Activated CD4-positive, alpha-beta memory T cell treated with anti-CD3 and anti-CD28 coated beads, Interleukin-2, amount 10 ng/mL, durations not matched to agents 7 days and 5 days (primary cell): Measurements from ENCODE around the gene FCHO1. TPM values are rescaled to one million over a fixed set of nuclear protein-coding genes. Genes with fewer than 3 reads are reported as not detected.
A peak's percentile ranks its signal among the peaks of the same experiment; 100 is the strongest.

ENCODE experiments used
- CTCF ChIA-PET: fragments of 350-600 bp; sonication (Branson Sonifier 250); formaldehyde crosslinking; loops from one replicate; lab custom pipeline; 2021; ENCODE audit warnings: antibody characterized with exemption, inconsistent platforms; lab: Charles Lee
- POLR2A ChIA-PET: fragments of 350-600 bp; sonication (Branson Sonifier 250); formaldehyde crosslinking; loops from one replicate; lab custom pipeline; 2021; ENCODE audit warnings: antibody characterized with exemption; lab: Charles Lee
- DNase-seq: peaks from one replicate; pipeline ENCODE4 v3.0.0-alpha.2; 2020
- H3K27ac Mint-ChIP-seq: one replicate; pipeline ENCODE4 v1.8.0; 2021; ENCODE audit warnings: mild to moderate bottlenecking, mixed read lengths
- H3K27me3 Mint-ChIP-seq: one replicate; pipeline ENCODE4 v1.8.0; 2021; ENCODE audit warnings: mixed read lengths
- H3K36me3 Mint-ChIP-seq: one replicate; pipeline ENCODE4 v1.8.0; 2021; ENCODE audit warnings: low read depth, mixed read lengths
- H3K4me1 Mint-ChIP-seq: one replicate; pipeline ENCODE4 v1.8.0; 2021; ENCODE audit warnings: mixed read lengths
- H3K4me3 Mint-ChIP-seq: one replicate; pipeline ENCODE4 v1.8.0; 2021; ENCODE audit warnings: mild to moderate bottlenecking, mixed read lengths
- H3K9me3 Mint-ChIP-seq: one replicate; pipeline ENCODE4 v1.8.0; 2021; ENCODE audit warnings: mixed read lengths
- total RNA-seq, 2 experiments: library from RNA; stranded (reverse); gene quantifications; one replicate each; pipeline ENCODE4 v1.2.3, GENCODE V29; 2021

The FCHO1 gene
- total RNA-seq, 2 experiments from 2014 or later: 64.8 to 76.7 TPM

GRCh38 chr19:17721821-17722220, 29.5 kb upstream of the FCHO1 start:
- Mint-ChIP-seq H3K36me3 (peaks cover 24% of the 10 kb centered on the region), H3K4me3 (peak overlapping the region; percentile 84), H3K27me3 (no peaks in the 10 kb centered on the region), H3K9me3 (no peaks in the 10 kb centered on the region), H3K27ac (peak overlapping the region; percentile 57), H3K4me1 (peaks cover 41% of the 10 kb centered on the region)
- CTCF ChIA-PET: interaction anchor here (0.6 kb wide), 1 partner anchor 31 kb away, joined by 3 read pairs; no protein-coding TSS in a partner anchor
- POLR2A ChIA-PET: no interaction called here
- no peak for DNase-seq

DNA sequence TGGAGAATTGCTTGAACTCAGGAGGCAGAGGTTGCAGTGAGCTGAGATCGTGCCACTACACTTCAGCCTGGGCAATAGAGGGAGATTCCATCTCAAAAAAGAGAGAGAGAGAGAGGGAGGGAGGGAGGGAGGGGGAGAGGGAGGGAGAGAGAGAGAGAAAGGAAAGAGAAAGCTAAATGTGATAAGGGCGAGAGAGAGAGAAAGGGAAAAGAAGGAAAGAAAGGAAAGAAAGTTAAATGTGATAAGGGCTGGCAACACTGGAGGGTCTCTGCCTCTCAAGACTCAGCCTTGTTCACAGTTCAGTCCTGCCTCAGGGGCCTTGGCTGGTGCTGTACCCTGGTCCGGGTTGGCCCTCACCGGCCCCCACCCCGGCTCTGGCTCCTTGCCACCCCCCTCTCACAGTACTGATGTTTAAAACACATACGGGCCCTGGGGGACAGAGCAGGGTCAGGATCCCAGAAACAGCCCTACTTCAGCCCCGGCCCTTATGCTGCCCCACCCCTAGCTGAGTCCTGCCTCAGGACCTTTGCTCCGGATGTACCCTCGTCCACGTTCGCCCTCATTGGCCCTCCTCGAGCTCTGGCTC, 28.5 kb upstream of the FCHO1 start:
- DNase-seq: no peak
- peaks cover 24% of the 10 kb centered on the region for H3K36me3 Mint-ChIP-seq
- CTCF ChIA-PET: interaction anchor here (0.6 kb wide), 1 partner anchor 32 kb away, joined by 3 read pairs; no protein-coding TSS in a partner anchor
- H3K4me3 Mint-ChIP-seq: no peak overlapping the region
- H3K9me3 Mint-ChIP-seq: no peaks in the 10 kb centered on the region
- POLR2A ChIA-PET: no interaction called here
- no peak overlapping the region for H3K27ac Mint-ChIP-seq
- no peaks in the 10 kb centered on the region for H3K27me3 Mint-ChIP-seq
- H3K4me1 Mint-ChIP-seq: peaks cover 34% of the 10 kb centered on the region

DNA sequence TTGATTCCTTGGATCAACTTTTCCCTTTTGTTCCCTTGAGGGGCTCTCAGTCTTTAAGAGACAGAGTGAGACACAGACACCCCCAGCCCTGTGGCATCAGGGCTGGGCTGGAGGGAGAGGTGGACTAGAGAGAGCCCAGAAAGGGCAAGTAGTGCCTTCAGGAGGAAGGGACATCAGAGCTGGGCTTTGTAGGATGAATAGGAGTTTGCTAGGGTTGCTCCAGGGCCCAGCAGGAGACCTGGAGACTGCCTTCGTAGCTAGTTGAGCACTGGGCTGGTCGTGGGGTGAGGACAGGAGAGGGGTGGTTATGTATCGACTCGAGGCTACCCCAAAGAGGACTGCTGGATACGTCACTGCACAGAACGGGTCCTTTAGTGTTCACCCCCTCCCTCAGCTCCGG, 26.6 kb upstream of the FCHO1 start:
- H3K4me1 Mint-ChIP-seq: peaks cover 27% of the 10 kb centered on the region
- no peaks in the 10 kb centered on the region for H3K27me3 Mint-ChIP-seq
- no peak overlapping the region for H3K27ac Mint-ChIP-seq
- peaks cover 31% of the 10 kb centered on the region for H3K36me3 Mint-ChIP-seq
- no peak overlapping the region for H3K4me3 Mint-ChIP-seq
- CTCF ChIA-PET: interaction anchor here (0.5 to 1.0 kb wide), 2 partner anchors 11 to 95 kb away, joined by 4 read pairs; no protein-coding TSS in a partner anchor
- POLR2A ChIA-PET: interaction anchor here (0.6 to 1.5 kb wide), 3 partner anchors 10 to 252 kb away, joined by 3 to 4 read pairs (median 3); partner anchors contain the start of gene JAK3
- no peak for DNase-seq
- no peaks in the 10 kb centered on the region for H3K9me3 Mint-ChIP-seq

DNA sequence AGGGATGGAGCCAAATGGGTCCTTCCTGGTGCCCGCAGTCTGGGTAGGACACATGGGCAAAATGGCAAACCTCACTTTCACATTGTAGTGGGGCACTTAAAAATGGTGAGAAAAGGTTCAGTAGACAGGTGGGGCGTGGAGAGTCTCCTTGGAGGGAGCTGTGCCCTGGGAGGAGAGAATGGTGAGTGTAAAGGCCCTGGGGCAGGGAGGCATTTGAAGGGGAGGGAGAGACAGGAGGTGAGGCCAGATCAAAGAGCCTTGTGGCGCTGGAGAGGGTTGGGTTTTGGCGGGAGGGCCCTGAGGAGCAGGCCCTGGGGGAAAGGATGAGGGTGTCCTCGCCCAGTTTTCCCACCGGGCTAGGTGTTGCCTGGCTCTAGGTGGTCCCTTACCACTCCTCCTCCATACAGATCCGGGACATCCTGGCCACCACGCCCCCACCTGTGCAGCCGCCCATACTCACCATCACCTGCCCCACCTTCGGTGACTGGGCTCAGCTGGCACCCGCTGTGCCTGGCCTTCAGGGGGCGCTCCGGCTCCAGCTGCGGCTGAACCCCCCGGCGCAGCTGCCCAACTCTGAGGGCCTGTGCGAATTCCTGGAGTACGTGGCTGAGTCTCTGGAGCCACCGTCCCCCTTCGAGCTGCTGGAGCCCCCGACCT, 25.7 kb upstream of the FCHO1 start:
- no peak for DNase-seq
- ChIA-PET POLR2A (interaction anchor here (0.9 to 1.5 kb wide), 3 partner anchors 9 to 122 kb away, joined by 3 read pairs; partner anchors contain the start of gene JAK3), CTCF (interaction anchor here (0.5 to 1.0 kb wide), 3 partner anchors 22 to 214 kb away, joined by 3 to 4 read pairs (median 4); no protein-coding TSS in a partner anchor)
- Mint-ChIP-seq H3K4me1 (peaks cover 25% of the 10 kb centered on the region), H3K27ac (no peak overlapping the region), H3K9me3 (no peaks in the 10 kb centered on the region), H3K4me3 (no peak overlapping the region), H3K27me3 (no peaks in the 10 kb centered on the region), H3K36me3 (peaks cover 39% of the 10 kb centered on the region)

DNA sequence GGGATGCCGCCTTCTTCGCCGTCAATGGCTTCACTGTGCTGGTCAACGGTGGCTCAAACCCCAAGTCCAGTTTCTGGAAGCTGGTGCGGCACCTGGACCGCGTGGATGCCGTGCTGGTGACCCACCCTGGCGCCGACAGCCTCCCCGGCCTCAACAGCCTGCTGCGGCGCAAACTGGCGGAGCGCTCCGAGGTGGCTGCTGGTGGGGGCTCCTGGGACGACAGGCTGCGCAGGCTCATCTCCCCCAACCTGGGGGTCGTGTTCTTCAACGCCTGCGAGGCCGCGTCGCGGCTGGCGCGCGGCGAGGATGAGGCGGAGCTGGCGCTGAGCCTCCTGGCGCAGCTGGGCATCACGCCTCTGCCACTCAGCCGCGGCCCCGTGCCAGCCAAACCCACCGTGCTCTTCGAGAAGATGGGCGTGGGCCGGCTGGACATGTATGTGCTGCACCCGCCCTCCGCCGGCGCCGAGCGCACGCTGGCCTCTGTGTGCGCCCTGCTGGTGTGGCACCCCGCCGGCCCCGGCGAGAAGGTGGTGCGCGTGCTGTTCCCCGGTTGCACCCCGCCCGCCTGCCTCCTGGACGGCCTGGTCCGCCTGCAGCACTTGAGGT, 25.0 kb upstream of the FCHO1 start:
- Mint-ChIP-seq H3K4me1 (peaks cover 23% of the 10 kb centered on the region), H3K9me3 (no peaks in the 10 kb centered on the region), H3K27ac (no peak overlapping the region), H3K4me3 (no peak overlapping the region), H3K36me3 (peaks cover 46% of the 10 kb centered on the region), H3K27me3 (no peaks in the 10 kb centered on the region)
- CTCF ChIA-PET: interaction anchor here (1.0 kb wide), 1 partner anchor 21 kb away, joined by 3 read pairs; no protein-coding TSS in a partner anchor
- POLR2A ChIA-PET: interaction anchor here (1.1 kb wide), 1 partner anchor 57 kb away, joined by 3 read pairs; no protein-coding TSS in a partner anchor
- DNase-seq: no peak

GRCh38 chr19:17726964-17727773, 24.1 kb upstream of the FCHO1 start:
- no peak for DNase-seq
- H3K27ac Mint-ChIP-seq: no peak overlapping the region
- H3K4me3 Mint-ChIP-seq: no peak overlapping the region
- CTCF ChIA-PET: no interaction called here
- POLR2A ChIA-PET: no interaction called here
- no peaks in the 10 kb centered on the region for H3K9me3 Mint-ChIP-seq
- peaks cover 48% of the 10 kb centered on the region for H3K36me3 Mint-ChIP-seq
- H3K27me3 Mint-ChIP-seq: no peaks in the 10 kb centered on the region
- H3K4me1 Mint-ChIP-seq: peaks cover 19% of the 10 kb centered on the region

GRCh38 chr19:17727843-17728242, 23.4 kb upstream of the FCHO1 start:
- no peak overlapping the region for H3K27ac Mint-ChIP-seq
- no peaks in the 10 kb centered on the region for H3K9me3 Mint-ChIP-seq
- POLR2A ChIA-PET: no interaction called here
- no peak overlapping the region for H3K4me3 Mint-ChIP-seq
- H3K36me3 Mint-ChIP-seq: peaks cover 54% of the 10 kb centered on the region
- no peaks in the 10 kb centered on the region for H3K27me3 Mint-ChIP-seq
- no peak for DNase-seq
- peaks cover 18% of the 10 kb centered on the region for H3K4me1 Mint-ChIP-seq
- CTCF ChIA-PET: interaction anchor here (1.1 kb wide), 1 partner anchor 8 kb away, joined by 3 read pairs; the partner anchor contains the start of gene MAP1S

GRCh38 chr19:17733127-17733526, 18.1 kb upstream of the FCHO1 start:
- no peak overlapping the region for H3K27ac Mint-ChIP-seq
- H3K4me3 Mint-ChIP-seq: no peak overlapping the region
- peaks cover 15% of the 10 kb centered on the region for H3K4me1 Mint-ChIP-seq
- POLR2A ChIA-PET: no interaction called here
- no peak for DNase-seq
- peaks cover 54% of the 10 kb centered on the region for H3K36me3 Mint-ChIP-seq
- CTCF ChIA-PET: no interaction called here
- no peaks in the 10 kb centered on the region for H3K27me3 Mint-ChIP-seq
- H3K9me3 Mint-ChIP-seq: no peaks in the 10 kb centered on the region

DNA sequence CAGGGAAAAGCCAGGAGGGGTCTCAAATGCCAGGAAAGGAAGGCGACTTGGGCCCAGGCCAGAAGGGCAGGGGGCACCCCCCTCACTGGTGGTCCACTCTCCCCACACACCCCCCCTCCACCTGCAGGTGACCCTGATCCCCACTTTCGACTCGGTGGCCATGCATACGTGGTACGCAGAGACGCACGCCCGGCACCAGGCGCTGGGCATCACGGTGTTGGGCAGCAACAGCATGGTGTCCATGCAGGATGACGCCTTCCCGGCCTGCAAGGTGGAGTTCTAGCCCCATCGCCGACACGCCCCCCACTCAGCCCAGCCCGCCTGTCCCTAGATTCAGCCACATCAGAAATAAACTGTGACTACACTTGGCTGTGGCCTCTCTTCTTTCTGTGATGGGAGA, 17.1 kb upstream of the FCHO1 start:
- Mint-ChIP-seq H3K4me3 (no peak overlapping the region), H3K27me3 (no peaks in the 10 kb centered on the region), H3K36me3 (peaks cover 49% of the 10 kb centered on the region)

DNA sequence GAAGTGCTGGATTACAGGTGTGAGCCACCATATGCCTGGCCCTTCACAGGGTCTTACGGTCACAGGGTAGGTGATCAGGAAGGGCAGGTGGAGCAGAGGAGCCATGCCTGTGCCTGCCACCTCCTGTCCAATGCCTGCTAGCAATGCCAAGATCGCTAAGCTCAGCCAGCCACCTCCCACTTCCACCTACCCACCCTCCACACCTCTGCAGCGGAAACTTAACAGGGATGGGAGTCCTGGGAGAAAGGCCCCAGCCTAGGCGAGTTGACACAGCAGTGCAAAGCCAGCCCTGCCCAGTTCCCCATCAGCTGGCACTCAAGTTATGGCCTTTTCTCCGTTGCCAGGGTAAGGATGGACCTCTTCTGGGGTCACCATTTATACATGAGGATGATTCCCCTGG, 15.9 kb upstream of the FCHO1 start:
- no peak for DNase-seq
- ChIA-PET POLR2A (interaction anchor here (1.1 kb wide), 1 partner anchor 124 kb away, joined by 3 read pairs; no protein-coding TSS in a partner anchor), CTCF (interaction anchor here (1.1 kb wide), 1 partner anchor 11 kb away, joined by 4 read pairs; no protein-coding TSS in a partner anchor)
- H3K36me3 Mint-ChIP-seq: peaks cover 38% of the 10 kb centered on the region
- H3K4me1 Mint-ChIP-seq: peaks cover 19% of the 10 kb centered on the region
- H3K9me3 Mint-ChIP-seq: no peaks in the 10 kb centered on the region
- H3K4me3 Mint-ChIP-seq: no peak overlapping the region
- H3K27me3 Mint-ChIP-seq: no peaks in the 10 kb centered on the region
- H3K27ac Mint-ChIP-seq: no peak overlapping the region

More for the DNA sequence above, 17.1 kb upstream of the FCHO1 start:
- CTCF ChIA-PET: no interaction called here
- no peaks in the 10 kb centered on the region for H3K9me3 Mint-ChIP-seq
- H3K4me1 Mint-ChIP-seq: peaks cover 19% of the 10 kb centered on the region
- DNase-seq: no peak
- no peak overlapping the region for H3K27ac Mint-ChIP-seq
- POLR2A ChIA-PET: interaction anchor here (1.0 kb wide), 1 partner anchor 9 kb away, joined by 3 read pairs; no protein-coding TSS in a partner anchor

DNA sequence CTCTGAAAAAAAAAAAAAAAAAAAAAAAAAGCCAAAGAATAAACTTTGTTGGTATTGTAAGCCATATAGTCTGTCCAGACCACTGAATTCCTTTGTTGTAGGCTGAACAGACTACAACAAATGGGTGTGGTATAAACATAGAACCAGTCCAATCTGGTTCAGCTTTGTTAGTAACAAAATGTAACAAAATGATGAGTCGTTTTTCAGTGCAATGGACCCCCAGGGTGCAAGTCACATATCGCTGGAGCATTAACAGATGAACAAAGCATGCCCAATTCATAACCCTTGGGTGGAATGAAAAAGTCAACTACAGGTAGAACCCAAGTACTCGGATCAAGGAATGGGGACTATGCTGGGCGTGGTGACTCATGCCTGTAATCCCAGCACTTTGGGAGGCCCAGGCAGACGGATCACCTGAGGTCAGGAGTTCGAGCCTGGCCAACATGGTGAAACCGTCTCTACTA, 13.6 kb upstream of the FCHO1 start:
- ChIA-PET POLR2A (interaction anchor here (0.9 to 1.1 kb wide), 2 partner anchors 10 to 14 kb away, joined by 3 read pairs; partner anchors contain the start of gene FCHO1), CTCF (interaction anchor here (1.1 to 1.9 kb wide), 3 partner anchors 10 to 122 kb away, joined by 3 to 7 read pairs (median 3); partner anchors contain the start of gene RPL18A)
- peaks cover 25% of the 10 kb centered on the region for H3K36me3 Mint-ChIP-seq
- no peaks in the 10 kb centered on the region for H3K9me3 Mint-ChIP-seq
- no peak overlapping the region for H3K27ac Mint-ChIP-seq
- no peaks in the 10 kb centered on the region for H3K27me3 Mint-ChIP-seq
- no peak for DNase-seq
- no peak overlapping the region for H3K4me3 Mint-ChIP-seq
- H3K4me1 Mint-ChIP-seq: peaks cover 7% of the 10 kb centered on the region
